H1 (cell line): Measurements from ENCODE around the gene CLEC4E. TPM values are rescaled to one million over a fixed set of nuclear protein-coding genes. Genes with fewer than 3 reads are reported as not detected.

Experiments used
- CHD7 ChIP-seq: fragments of 300-600 bp; sonication (generic); IDR thresholded peaks from 2 replicates; pipeline ENCODE4 v1.7.1; 2012; ENCODE audit warnings: low read length, moderate library complexity, mild to moderate bottlenecking, inconsistent platforms; ENCODE audit not compliant: insufficient replicate concordance
- CTCF ChIP-seq, 3 experiments: IDR thresholded peaks; 1 replicate in 2 of 3; 2 replicates in 1 of 3; pipeline versions ENCODE4 v1.5.1 to v1.6.1; 2011; ENCODE audit warnings: low read length in 3 of 3, mild to moderate bottlenecking in 3 of 3, inconsistent platforms in 2 of 3, low read depth in 1 of 3, moderate library complexity in 1 of 3; ENCODE audit not compliant: insufficient read depth in 1 of 3; ENCODE audit errors: control extremely low read depth in 1 of 3
- EGR1 ChIP-seq: IDR thresholded peaks from 2 replicates; pipeline ENCODE4 v1.6.1; 2011; ENCODE audit warnings: low read depth, low read length, borderline replicate concordance
- RBBP5 ChIP-seq: IDR thresholded peaks from 2 replicates; pipeline ENCODE4 v1.7.1; 2012; ENCODE audit warnings: low read depth, mild to moderate bottlenecking, inconsistent platforms, low read length, moderate library complexity, borderline replicate concordance
- SUZ12 ChIP-seq: fragments of 200-600 bp; sonication (generic); IDR thresholded peaks from 2 replicates; pipeline ENCODE4 v1.6.1; 2012; ENCODE audit warnings: mild to moderate bottlenecking, inconsistent platforms, low read length, moderate library complexity, mixed read lengths
- YY1 ChIP-seq: IDR thresholded peaks from 2 replicates; pipeline ENCODE4 v1.6.1; 2011; ENCODE audit warnings: low read depth, mild to moderate bottlenecking, low read length
- polyA plus RNA-seq, 7 experiments: library from polyadenylated mRNA; depleted of rRNA in 3 of 7; stranded (reverse) in 5 of 7; unstranded in 2 of 7; fragments of >200 nt in 5 of 7; fragments of 200-250 nt in 2 of 7; gene quantifications; 1 replicate in 5 of 7; 2 replicates in 1 of 7; 4 replicates in 1 of 7; pipeline versions ENCODE4 v1.2.1 to v1.2.3, GENCODE V29; 2011 to 2013; ENCODE audit warnings: missing spikeins in 2 of 7, mixed read lengths in 2 of 7
- total RNA-seq: library from RNA; stranded (reverse); fragmentation: NEBNext Ultra II Directional; extraction: Animal tissue kit (Norgen Biotek cat#: 25700); gene quantifications from 2 replicates; pipeline ENCODE4 v1.2.1, GENCODE V29; 2021

Gene CLEC4E
- total and polyA plus RNA-seq, 2 of the 8 experiments (the other 6 are each of a cell fraction or from before 2014, with no cell fraction given) = 0.03 TPM; not detected in 1

- peak; percentile 52 to 75 (median 63); a peak in 3 of 4 replicates for TF ChIP-seq CTCF (IDR thresholded peaks at IDR 0.05; ENCODE audit: control extremely low read depth in 1 of 3, insufficient read depth in 1 of 3, low read depth in 1 of 3, low read length in 3 of 3)
- 0 out of 2 replicates have a peak, but pooled peaks have one; percentile 9 for TF ChIP-seq YY1
- no peak for TF ChIP-seq SUZ12
- no peak for TF ChIP-seq RBBP5
- TF ChIP-seq CHD7 = no peak
- TF ChIP-seq EGR1 = 0 out of 2 replicates have a peak, but pooled peaks have one; percentile 21
Observed at GRCh38 chr12:8562310-8562709, 21.6 kb upstream of the CLEC4E start (continued).
